HG03558 (cell line): Measurements from ENCODE around the gene SUCLG1.
A peak's percentile ranks its signal among the peaks of the same experiment; 100 is the strongest.

Experiments used
- ATAC-seq: cut with Tn5 transposase; IDR thresholded peaks from one replicate; pipeline ENCODE4 v1.9.1; 2021; ENCODE audit warnings: moderate number of reproducible peaks; ENCODE audit not compliant: unreplicated experiment; ENCODE audit errors: extremely low read depth

The SUCLG1 gene

GRCh38 chr2:84467389-84467788, 8.3 kb upstream of the SUCLG1 start:
- no peak for ATAC-seq

GRCh38 chr2:84461310-84461709, 2.2 kb upstream of the SUCLG1 start:
- ATAC-seq, result no peak

GRCh38 chr2:84460670-84461069, 1.6 kb upstream of the SUCLG1 start:
- ATAC-seq, result no peak

- ATAC-seq, result no peak
Observed at GRCh38 chr2:84459944-84460429, 907 bp upstream of the SUCLG1 start.

- ATAC-seq, result no peak
Observed at GRCh38 chr2:84458551-84459017, 496 bp downstream of the SUCLG1 start.

GRCh38 chr2:84457686-84458085, 1.4 kb downstream of the SUCLG1 start:
- ATAC-seq, result no peak

GRCh38 chr2:84456156-84456555, 2.9 kb downstream of the SUCLG1 start:
- no peak for ATAC-seq

- no peak for ATAC-seq
Observed at GRCh38 chr2:84454581-84454980, 4.5 kb downstream of the SUCLG1 start.

- no peak for ATAC-seq
Observed at GRCh38 chr2:84452624-84453023, 6.5 kb downstream of the SUCLG1 start.

GRCh38 chr2:84451579-84451978, 7.5 kb downstream of the SUCLG1 start:
- ATAC-seq, result no peak

GRCh38 chr2:84450288-84451227, 8.5 kb downstream of the SUCLG1 start:
- ATAC-seq, result no peak

- ATAC-seq, result no peak
Observed at GRCh38 chr2:84449711-84450110, 9.4 kb downstream of the SUCLG1 start.

GRCh38 chr2:84449055-84449454, 10.0 kb downstream of the SUCLG1 start:
- no peak for ATAC-seq

- no peak for ATAC-seq
Observed at GRCh38 chr2:84443477-84443876, 15.6 kb downstream of the SUCLG1 start.

GRCh38 chr2:84442888-84443287, 16.2 kb downstream of the SUCLG1 start:
- no peak for ATAC-seq

GRCh38 chr2:84441505-84441904, 17.6 kb downstream of the SUCLG1 start:
- ATAC-seq, result no peak

- ATAC-seq, result no peak
Observed at GRCh38 chr2:84441036-84441435, 18.0 kb downstream of the SUCLG1 start.

GRCh38 chr2:84435345-84436025, 23.6 kb downstream of the SUCLG1 start:
- ATAC-seq, result no peak

- ATAC-seq, result no peak
Observed at GRCh38 chr2:84429328-84429727, 29.8 kb downstream of the SUCLG1 start.

- peak; percentile 43 for ATAC-seq
Observed at GRCh38 chr2:84427235-84428138, 31.6 kb downstream of the SUCLG1 start.
